SK-N-SH treated with all-trans-retinoic acid at 6 μM for 48 hours (cell line): ENCODE measurements around the gene TP53BP2.

Experiments used
- ARNTL ChIP-seq: fragments of 450-650 bp; formaldehyde crosslinking; IDR thresholded peaks from 2 replicates; pipeline ENCODE4 v1.5.0; 2020; ENCODE audit warnings: low read depth, mild to moderate bottlenecking, moderate library complexity, borderline replicate concordance
- BACH2 ChIP-seq: fragments of 250-450 bp; sonication (Bioruptor Pico); IDR thresholded peaks from 2 replicates; pipeline ENCODE4 v1.9.0; 2021; ENCODE audit warnings: mild to moderate bottlenecking, borderline replicate concordance
- CSDC2 ChIP-seq: fragments of 250-450 bp; sonication (Bioruptor Pico); IDR thresholded peaks from 2 replicates; pipeline ENCODE4 v1.5.0; 2020; ENCODE audit warnings: mild to moderate bottlenecking, moderate library complexity
- ISL1 ChIP-seq: fragments of 250-450 bp; sonication (Bioruptor Pico); IDR thresholded peaks from 2 replicates; pipeline ENCODE4 v2.1.2; 2022; ENCODE audit warnings: mild to moderate bottlenecking, moderate library complexity
- PPARA ChIP-seq: fragments of 250-450 bp; sonication (Bioruptor Pico); IDR thresholded peaks from 2 replicates; pipeline ENCODE4 v1.5.0; 2020; ENCODE audit warnings: mild to moderate bottlenecking, borderline replicate concordance
- RARB ChIP-seq: fragments of 250-450 bp; sonication (Bioruptor Pico); IDR thresholded peaks from 2 replicates; pipeline ENCODE4 v1.8.0; 2021; ENCODE audit warnings: mild to moderate bottlenecking, moderate library complexity
- ZFP3 ChIP-seq: fragments of 250-450 bp; sonication (Bioruptor Pico); IDR thresholded peaks from 2 replicates; pipeline ENCODE4 v1.5.0; 2020; ENCODE audit warnings: mild to moderate bottlenecking, moderate library complexity
- ZNF70 ChIP-seq: fragments of 450-650 bp; formaldehyde crosslinking; IDR thresholded peaks from 2 replicates; pipeline ENCODE4 v1.5.0; 2020; ENCODE audit warnings: mild to moderate bottlenecking, moderate library complexity
- ZNF8 ChIP-seq: fragments of 450-650 bp; formaldehyde crosslinking; IDR thresholded peaks from 2 replicates; pipeline ENCODE4 v1.5.0; 2020; ENCODE audit warnings: mild to moderate bottlenecking, moderate library complexity
- TF ChIP-seq, protein P1 (sequence below): fragments of 250-450 bp; sonication (Bioruptor Pico); IDR thresholded peaks from 2 replicates; pipeline ENCODE4 v1.8.0; 2021; ENCODE audit warnings: low read depth, mild to moderate bottlenecking, moderate library complexity, borderline replicate concordance
- TF ChIP-seq, protein P2 (sequence below): fragments of 250-450 bp; sonication (Bioruptor Pico); IDR thresholded peaks from 2 replicates; pipeline ENCODE4 v1.8.0; 2020; ENCODE audit warnings: mild to moderate bottlenecking, moderate library complexity, borderline replicate concordance
- TF ChIP-seq, protein P3 (sequence below): fragments of 250-450 bp; sonication (Bioruptor Pico); IDR thresholded peaks from 2 replicates; pipeline ENCODE4 v1.5.1; 2020; ENCODE audit warnings: low read depth, mild to moderate bottlenecking, moderate library complexity
- TF ChIP-seq, protein P4 (sequence below): fragments of 250-450 bp; sonication (Bioruptor Pico); IDR thresholded peaks from 2 replicates; pipeline ENCODE4 v1.5.0; 2020; ENCODE audit warnings: mild to moderate bottlenecking, moderate library complexity
- TF ChIP-seq, protein P5 (sequence below): fragments of 250-450 bp; sonication (Bioruptor Pico); IDR thresholded peaks from 2 replicates; pipeline ENCODE4 v1.5.1; 2021; ENCODE audit warnings: mild to moderate bottlenecking, moderate library complexity

DNA sequence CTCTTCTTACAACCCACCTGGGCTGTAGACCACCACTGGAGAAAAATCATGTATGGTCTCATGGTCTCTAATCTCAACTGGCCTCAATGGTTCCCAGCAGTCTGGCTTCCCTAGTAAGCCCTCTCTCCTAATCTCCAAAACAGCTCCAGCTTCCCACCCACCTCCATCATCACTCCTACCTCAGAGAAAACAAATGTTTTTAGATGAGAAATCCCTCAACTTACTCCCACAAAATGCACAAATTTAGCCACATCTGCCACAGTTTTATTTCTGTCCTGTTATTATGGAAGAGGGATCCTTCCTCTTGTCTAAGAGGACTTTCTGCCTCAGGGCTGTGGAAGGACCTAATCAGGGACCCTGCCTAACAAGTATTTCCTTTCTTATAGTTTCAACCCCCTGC lies 32.1 kb downstream of the TP53BP2 start:
- TF ChIP-seq PPARA (no peak), ISL1 (CRISPR knock-in tag) (no peak), BACH2 (CRISPR knock-in tag) (no peak), ZNF8 (CRISPR knock-in tag) (no peak), RARB (CRISPR knock-in tag) (no peak), CSDC2 (CRISPR knock-in tag) (no peak), ZNF70 (CRISPR knock-in tag) (no peak), ZFP3 (CRISPR knock-in tag) (no peak), ARNTL (CRISPR knock-in tag) (no peak)
- TF ChIP-seq, protein P1, sequence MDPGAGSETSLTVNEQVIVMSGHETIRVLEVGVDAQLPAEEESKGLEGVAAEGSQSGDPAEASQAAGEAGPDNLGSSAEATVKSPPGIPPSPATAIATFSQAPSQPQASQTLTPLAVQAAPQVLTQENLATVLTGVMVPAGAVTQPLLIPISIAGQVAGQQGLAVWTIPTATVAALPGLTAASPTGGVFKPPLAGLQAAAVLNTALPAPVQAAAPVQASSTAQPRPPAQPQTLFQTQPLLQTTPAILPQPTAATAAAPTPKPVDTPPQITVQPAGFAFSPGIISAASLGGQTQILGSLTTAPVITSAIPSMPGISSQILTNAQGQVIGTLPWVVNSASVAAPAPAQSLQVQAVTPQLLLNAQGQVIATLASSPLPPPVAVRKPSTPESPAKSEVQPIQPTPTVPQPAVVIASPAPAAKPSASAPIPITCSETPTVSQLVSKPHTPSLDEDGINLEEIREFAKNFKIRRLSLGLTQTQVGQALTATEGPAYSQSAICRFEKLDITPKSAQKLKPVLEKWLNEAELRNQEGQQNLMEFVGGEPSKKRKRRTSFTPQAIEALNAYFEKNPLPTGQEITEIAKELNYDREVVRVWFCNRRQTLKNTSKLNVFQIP (CRISPR knock-in tag): no peak
- TF ChIP-seq, protein P2, sequence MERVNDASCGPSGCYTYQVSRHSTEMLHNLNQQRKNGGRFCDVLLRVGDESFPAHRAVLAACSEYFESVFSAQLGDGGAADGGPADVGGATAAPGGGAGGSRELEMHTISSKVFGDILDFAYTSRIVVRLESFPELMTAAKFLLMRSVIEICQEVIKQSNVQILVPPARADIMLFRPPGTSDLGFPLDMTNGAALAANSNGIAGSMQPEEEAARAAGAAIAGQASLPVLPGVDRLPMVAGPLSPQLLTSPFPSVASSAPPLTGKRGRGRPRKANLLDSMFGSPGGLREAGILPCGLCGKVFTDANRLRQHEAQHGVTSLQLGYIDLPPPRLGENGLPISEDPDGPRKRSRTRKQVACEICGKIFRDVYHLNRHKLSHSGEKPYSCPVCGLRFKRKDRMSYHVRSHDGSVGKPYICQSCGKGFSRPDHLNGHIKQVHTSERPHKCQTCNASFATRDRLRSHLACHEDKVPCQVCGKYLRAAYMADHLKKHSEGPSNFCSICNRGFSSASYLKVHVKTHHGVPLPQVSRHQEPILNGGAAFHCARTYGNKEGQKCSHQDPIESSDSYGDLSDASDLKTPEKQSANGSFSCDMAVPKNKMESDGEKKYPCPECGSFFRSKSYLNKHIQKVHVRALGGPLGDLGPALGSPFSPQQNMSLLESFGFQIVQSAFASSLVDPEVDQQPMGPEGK (CRISPR knock-in tag): no peak
- TF ChIP-seq, protein P3, sequence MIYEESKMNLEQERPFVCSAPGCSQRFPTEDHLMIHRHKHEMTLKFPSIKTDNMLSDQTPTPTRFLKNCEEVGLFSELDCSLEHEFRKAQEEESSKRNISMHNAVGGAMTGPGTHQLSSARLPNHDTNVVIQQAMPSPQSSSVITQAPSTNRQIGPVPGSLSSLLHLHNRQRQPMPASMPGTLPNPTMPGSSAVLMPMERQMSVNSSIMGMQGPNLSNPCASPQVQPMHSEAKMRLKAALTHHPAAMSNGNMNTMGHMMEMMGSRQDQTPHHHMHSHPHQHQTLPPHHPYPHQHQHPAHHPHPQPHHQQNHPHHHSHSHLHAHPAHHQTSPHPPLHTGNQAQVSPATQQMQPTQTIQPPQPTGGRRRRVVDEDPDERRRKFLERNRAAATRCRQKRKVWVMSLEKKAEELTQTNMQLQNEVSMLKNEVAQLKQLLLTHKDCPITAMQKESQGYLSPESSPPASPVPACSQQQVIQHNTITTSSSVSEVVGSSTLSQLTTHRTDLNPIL: no peak
- TF ChIP-seq, protein P4, sequence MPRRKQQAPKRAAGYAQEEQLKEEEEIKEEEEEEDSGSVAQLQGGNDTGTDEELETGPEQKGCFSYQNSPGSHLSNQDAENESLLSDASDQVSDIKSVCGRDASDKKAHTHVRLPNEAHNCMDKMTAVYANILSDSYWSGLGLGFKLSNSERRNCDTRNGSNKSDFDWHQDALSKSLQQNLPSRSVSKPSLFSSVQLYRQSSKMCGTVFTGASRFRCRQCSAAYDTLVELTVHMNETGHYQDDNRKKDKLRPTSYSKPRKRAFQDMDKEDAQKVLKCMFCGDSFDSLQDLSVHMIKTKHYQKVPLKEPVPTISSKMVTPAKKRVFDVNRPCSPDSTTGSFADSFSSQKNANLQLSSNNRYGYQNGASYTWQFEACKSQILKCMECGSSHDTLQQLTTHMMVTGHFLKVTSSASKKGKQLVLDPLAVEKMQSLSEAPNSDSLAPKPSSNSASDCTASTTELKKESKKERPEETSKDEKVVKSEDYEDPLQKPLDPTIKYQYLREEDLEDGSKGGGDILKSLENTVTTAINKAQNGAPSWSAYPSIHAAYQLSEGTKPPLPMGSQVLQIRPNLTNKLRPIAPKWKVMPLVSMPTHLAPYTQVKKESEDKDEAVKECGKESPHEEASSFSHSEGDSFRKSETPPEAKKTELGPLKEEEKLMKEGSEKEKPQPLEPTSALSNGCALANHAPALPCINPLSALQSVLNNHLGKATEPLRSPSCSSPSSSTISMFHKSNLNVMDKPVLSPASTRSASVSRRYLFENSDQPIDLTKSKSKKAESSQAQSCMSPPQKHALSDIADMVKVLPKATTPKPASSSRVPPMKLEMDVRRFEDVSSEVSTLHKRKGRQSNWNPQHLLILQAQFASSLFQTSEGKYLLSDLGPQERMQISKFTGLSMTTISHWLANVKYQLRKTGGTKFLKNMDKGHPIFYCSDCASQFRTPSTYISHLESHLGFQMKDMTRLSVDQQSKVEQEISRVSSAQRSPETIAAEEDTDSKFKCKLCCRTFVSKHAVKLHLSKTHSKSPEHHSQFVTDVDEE (CRISPR knock-in tag): no peak
- TF ChIP-seq, protein P5, sequence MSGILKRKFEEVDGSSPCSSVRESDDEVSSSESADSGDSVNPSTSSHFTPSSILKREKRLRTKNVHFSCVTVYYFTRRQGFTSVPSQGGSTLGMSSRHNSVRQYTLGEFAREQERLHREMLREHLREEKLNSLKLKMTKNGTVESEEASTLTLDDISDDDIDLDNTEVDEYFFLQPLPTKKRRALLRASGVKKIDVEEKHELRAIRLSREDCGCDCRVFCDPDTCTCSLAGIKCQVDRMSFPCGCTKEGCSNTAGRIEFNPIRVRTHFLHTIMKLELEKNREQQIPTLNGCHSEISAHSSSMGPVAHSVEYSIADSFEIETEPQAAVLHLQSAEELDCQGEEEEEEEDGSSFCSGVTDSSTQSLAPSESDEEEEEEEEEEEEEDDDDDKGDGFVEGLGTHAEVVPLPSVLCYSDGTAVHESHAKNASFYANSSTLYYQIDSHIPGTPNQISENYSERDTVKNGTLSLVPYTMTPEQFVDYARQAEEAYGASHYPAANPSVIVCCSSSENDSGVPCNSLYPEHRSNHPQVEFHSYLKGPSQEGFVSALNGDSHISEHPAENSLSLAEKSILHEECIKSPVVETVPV: no peak
